ENCODE measurements around the gene STING1.
A peak's percentile ranks its signal among the peaks of the same experiment; 100 is the strongest.
"Not testable (repeated sequence)": the region's sequence is repeated elsewhere in the genome, so short reads cannot be mapped to it uniquely, and the experiment has no call there.

Gene STING1

DNA sequence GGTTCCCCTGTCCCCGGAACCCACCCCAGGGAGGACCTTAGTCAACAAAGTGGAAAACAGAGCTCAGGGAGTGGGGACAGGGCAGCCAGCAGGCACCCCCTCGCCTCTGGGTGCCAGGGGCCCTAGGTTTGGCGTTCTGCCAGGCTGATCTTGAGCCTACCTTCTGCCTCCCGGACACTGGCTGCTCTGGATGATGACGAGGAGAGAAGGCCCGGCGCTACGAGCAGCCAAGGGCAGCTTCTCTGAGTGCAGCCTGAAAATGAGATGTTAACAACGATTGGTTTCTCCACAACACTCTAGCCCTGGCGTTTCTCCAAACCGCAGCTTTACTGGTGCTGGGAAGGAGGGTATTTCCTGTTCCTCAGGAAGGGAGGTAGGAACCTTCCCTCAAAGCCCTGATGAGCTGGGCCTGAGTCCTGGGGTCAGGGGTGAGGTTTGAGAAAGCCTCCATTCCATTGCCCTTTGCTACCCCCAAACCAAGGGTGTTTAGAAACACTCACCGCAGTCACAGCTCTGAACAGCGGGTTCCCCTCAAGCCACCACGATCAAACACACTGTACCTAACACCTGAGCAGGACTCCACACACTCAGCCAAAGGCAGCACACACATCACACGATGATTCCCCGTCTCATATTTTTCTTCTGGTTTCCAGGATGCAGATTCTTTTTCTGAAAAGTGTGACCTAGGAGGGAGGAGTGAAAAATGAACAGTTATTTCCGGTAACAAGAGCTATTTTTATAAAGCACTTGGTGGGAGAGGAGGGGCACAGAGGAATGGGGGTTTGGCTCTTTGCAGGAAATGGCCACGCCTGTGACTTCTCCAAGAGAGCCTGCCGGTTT, at the start of gene STING1:
Gene STING1, minus strand, starts transcription at position 709 of the 840 bp plus-strand sequence. CDS start 1,054 bp downstream, outside the sequence.
- peak within 1 kb of the TSS; percentile 58 to 81 for H3K9ac ChIP-seq (ENCODE audit: low read length in 2 of 2)
- H3K4me3 ChIP-seq (ENCODE audit: low read length in 2 of 2) = peak within 1 kb of the TSS; percentile 38 to 76
- H3K27ac ChIP-seq (ENCODE audit: low read length) = peak within 1 kb of the TSS; percentile 80
- no peaks in the 10 kb centered on the region for H3K9me3 ChIP-seq (ENCODE audit: control insufficient read depth in 2 of 2, low read length in 2 of 2)
- H3K4me1 ChIP-seq (ENCODE audit: control insufficient read depth, insufficient read depth, low read length) = peaks cover 21% of the 10 kb centered on the region
- H3K27me3 ChIP-seq (ENCODE audit: control insufficient read depth in 1 of 2, insufficient read depth in 2 of 2, low read length in 2 of 2) = no peaks in the 10 kb centered on the region
- H3K36me3 ChIP-seq (ENCODE audit: control insufficient read depth in 2 of 2, insufficient read depth in 2 of 2, low read length in 2 of 2) = no peaks in the 10 kb centered on the region

DNA sequence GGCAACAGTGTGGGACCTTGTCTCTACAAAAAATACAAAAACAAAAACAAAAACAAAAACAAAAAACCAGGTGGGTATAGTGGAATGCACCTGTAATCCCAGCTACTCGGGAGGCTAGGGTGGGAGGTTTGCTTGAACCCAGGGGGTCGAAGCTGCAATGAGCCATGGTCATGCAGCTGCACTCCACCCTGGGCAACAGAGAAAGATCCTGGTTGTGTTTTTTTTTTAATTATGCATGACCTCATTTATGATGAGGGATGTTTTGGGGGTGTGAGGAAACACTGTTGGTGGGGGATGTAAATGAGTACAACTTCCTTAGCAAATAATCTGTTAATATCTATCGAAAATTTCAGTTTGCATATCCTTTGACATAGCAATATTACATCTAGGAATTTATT, 49.2 kb upstream of the STING1 start:
- H3K9me3 ChIP-seq (ENCODE audit: control insufficient read depth in 2 of 2, low read length in 2 of 2) = no peaks in the 10 kb centered on the region
- H3K36me3 ChIP-seq (ENCODE audit: control insufficient read depth in 2 of 2, insufficient read depth in 2 of 2, low read length in 2 of 2) = no peaks in the 10 kb centered on the region
- no peak overlapping the region for H3K9ac ChIP-seq (ENCODE audit: low read length in 2 of 2)
- no peaks in the 10 kb centered on the region for H3K27me3 ChIP-seq (ENCODE audit: control insufficient read depth in 1 of 2, insufficient read depth in 2 of 2, low read length in 2 of 2)
- no peak overlapping the region for H3K27ac ChIP-seq (ENCODE audit: low read length)
- H3K4me3 ChIP-seq (ENCODE audit: low read length in 2 of 2) = no peak overlapping the region
- H3K4me1 ChIP-seq (ENCODE audit: control insufficient read depth, insufficient read depth, low read length) = no peaks in the 10 kb centered on the region

DNA sequence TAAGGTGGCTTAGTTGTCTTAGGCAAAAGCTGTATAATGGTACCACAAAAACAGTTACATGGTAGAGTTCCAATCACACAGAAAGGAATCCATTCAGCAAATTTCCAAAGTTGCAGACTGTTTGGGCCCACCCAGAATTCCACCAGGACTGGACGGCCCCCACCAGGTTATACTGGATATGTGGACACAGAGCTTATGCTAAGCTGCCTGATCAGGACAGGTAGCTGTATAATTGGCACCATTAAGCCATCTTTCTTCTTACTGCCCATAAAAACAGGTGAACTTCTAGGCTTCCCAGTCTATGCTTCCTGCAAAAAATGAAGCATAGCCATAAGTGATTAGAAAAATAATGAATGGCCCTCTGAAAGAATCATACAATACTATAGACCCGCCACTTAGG, 47.5 kb upstream of the STING1 start:
- H3K9me3 ChIP-seq (ENCODE audit: control insufficient read depth in 2 of 2, low read length in 2 of 2); H3K4me1 ChIP-seq (ENCODE audit: control insufficient read depth, insufficient read depth, low read length); H3K9ac ChIP-seq (ENCODE audit: low read length in 2 of 2); H3K4me3 ChIP-seq (ENCODE audit: low read length in 2 of 2); H3K27me3 ChIP-seq (ENCODE audit: control insufficient read depth in 1 of 2, insufficient read depth in 2 of 2, low read length in 2 of 2); H3K27ac ChIP-seq (ENCODE audit: low read length); H3K36me3 ChIP-seq (ENCODE audit: control insufficient read depth in 2 of 2, insufficient read depth in 2 of 2, low read length in 2 of 2): not testable (repeated sequence)

DNA sequence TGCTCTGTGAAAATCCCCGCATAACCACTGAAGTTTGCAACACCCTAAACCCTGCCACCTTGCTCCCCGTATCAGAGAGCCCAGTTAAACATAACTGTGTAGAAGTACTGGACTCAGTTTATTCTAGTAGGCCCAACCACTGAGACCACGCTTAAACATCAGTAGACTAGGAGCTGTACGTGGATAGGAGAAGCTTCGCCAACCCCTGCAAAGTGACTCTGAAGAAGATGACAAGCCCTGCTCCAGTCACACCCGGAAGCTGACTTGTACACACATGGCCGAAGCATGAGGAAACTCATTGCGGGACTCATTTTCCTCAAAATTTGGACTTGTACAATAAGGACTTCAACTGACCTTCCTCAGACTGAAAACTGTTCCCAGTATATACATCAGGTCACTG, 46.1 kb upstream of the STING1 start:
- H3K9ac ChIP-seq (ENCODE audit: low read length in 2 of 2); H3K4me3 ChIP-seq (ENCODE audit: low read length in 2 of 2); H3K27ac ChIP-seq (ENCODE audit: low read length); H3K27me3 ChIP-seq (ENCODE audit: control insufficient read depth in 1 of 2, insufficient read depth in 2 of 2, low read length in 2 of 2); H3K4me1 ChIP-seq (ENCODE audit: control insufficient read depth, insufficient read depth, low read length); H3K36me3 ChIP-seq (ENCODE audit: control insufficient read depth in 2 of 2, insufficient read depth in 2 of 2, low read length in 2 of 2); H3K9me3 ChIP-seq (ENCODE audit: control insufficient read depth in 2 of 2, low read length in 2 of 2): not testable (repeated sequence)

DNA sequence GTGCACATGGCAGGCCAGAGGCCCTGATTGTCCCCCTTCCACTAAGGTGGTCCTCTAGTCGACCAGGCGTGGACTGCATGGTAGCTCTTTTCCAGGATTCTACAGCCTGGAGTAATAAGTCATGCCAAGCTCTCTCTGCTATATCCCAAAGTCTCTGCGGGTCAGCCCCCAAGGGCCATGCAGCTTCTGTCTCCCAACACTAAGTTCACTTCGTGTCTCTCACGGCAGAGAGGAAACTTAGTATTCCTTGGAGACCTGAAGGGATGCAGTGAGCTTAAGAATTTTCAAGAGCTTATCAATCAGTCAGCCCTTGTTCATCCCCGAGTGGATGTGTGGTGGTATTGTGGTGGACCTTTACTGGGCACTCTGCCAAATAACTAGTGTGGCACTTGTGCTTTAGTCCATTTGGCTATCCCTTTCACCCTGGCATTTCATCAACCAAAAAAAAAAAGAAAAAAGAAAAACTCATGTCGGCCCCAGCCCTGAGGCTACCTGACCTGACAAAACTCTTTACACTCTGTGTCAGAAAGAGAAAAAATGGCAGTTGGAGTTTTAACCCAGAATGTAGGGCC, 45.4 kb upstream of the STING1 start:
- not testable (repeated sequence) for H3K4me1 ChIP-seq (ENCODE audit: control insufficient read depth, insufficient read depth, low read length); H3K9me3 ChIP-seq (ENCODE audit: control insufficient read depth in 2 of 2, low read length in 2 of 2); H3K4me3 ChIP-seq (ENCODE audit: low read length in 2 of 2); H3K27me3 ChIP-seq (ENCODE audit: control insufficient read depth in 1 of 2, insufficient read depth in 2 of 2, low read length in 2 of 2); H3K9ac ChIP-seq (ENCODE audit: low read length in 2 of 2); H3K36me3 ChIP-seq (ENCODE audit: control insufficient read depth in 2 of 2, insufficient read depth in 2 of 2, low read length in 2 of 2); H3K27ac ChIP-seq (ENCODE audit: low read length)

DNA sequence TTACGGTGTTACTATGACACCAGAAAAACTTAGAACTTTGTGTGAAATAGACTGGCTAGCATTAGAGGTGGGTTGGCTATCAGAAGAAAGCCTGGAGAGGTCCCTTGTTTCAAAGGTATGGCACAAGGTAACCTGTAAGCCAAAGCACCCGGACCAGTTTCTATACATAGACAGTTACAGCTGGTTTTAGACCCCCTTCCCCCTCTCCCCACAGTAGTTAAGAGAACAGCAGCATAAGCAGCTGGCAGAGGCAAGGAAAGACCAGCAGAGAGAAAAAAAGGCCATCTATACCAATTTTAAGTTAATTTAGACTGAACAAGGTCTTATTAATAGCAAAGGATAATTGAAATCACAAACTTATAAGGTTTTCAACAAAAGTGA, 44.5 kb upstream of the STING1 start:
- H3K27ac ChIP-seq (ENCODE audit: low read length); H3K4me1 ChIP-seq (ENCODE audit: control insufficient read depth, insufficient read depth, low read length); H3K36me3 ChIP-seq (ENCODE audit: control insufficient read depth in 2 of 2, insufficient read depth in 2 of 2, low read length in 2 of 2); H3K9me3 ChIP-seq (ENCODE audit: control insufficient read depth in 2 of 2, low read length in 2 of 2); H3K27me3 ChIP-seq (ENCODE audit: control insufficient read depth in 1 of 2, insufficient read depth in 2 of 2, low read length in 2 of 2); H3K4me3 ChIP-seq (ENCODE audit: low read length in 2 of 2); H3K9ac ChIP-seq (ENCODE audit: low read length in 2 of 2): not testable (repeated sequence)

DNA sequence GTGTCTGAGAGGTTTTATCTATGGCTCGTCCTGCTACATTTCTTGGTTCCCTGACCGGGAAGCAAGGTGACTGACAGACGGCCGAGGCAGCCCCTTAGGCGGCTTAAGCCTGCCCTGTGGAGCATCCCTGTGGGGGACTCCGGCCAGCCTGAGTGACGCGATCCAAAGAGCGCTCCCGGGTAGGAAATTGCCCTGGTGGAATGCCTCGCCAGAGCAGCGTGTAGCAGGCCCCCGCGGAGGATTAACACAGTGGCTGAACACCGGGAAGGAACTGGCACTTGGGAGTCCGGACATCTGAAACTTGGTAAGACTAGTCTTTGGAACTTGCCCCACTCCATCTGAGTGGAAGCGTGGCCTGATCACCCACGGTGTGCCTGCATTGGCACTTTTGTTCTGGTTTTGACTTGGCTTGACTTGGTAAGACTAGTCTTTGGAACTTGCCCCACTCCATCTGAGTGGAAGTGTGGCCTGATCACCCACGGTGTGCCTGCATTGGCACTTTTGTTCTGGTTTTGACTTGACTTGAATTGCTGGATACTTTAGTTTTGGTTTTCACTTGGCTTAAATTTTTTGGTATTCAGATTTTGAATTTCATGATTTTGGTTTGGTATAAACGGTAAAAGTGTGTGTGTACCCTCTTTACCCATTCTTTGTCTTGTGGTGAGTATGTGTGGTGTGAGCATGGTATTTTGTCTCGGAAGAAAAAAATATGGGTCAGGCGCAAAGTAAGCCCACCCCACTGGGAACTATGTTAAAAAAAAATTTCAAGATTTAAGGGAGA, 43.9 kb upstream of the STING1 start:
- H3K36me3 ChIP-seq (ENCODE audit: control insufficient read depth in 2 of 2, insufficient read depth in 2 of 2, low read length in 2 of 2); H3K4me1 ChIP-seq (ENCODE audit: control insufficient read depth, insufficient read depth, low read length); H3K9ac ChIP-seq (ENCODE audit: low read length in 2 of 2); H3K9me3 ChIP-seq (ENCODE audit: control insufficient read depth in 2 of 2, low read length in 2 of 2); H3K27ac ChIP-seq (ENCODE audit: low read length); H3K4me3 ChIP-seq (ENCODE audit: low read length in 2 of 2); H3K27me3 ChIP-seq (ENCODE audit: control insufficient read depth in 1 of 2, insufficient read depth in 2 of 2, low read length in 2 of 2): not testable (repeated sequence)

DNA sequence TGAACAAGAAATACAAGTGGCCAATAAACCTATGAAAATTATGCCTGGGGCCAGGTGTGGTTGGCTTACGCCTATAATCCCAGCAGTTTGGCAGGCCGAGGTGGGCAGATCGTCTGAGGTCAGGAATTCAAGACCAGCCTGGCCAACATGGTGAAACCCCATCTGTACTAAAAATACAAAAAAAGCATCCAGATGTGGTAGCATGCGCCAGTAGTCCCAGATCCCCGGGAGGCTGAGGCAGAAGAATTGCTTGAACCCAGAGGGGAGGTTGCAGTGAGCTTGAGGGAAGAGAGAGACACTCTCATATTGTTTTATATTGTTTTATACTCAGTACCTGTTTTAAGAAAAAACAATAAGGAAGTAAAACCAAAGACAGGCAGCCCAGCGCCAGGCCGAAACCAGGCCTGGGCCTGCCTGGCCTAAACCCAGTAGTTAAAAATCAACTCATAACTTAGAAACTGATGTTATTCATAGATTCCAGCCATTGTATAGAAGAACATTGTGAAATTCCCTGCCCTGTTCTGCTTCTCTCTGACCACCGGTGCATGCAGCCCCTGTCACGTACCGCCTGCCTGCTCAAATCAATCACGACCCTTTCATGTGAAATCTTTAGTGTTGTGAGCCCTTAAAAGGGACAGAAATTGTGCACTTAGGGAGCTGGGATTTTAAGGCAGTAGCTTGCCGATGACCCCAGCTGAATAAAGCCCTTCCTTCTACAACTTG, 43.2 kb upstream of the STING1 start:
- H3K4me1 ChIP-seq (ENCODE audit: control insufficient read depth, insufficient read depth, low read length); H3K36me3 ChIP-seq (ENCODE audit: control insufficient read depth in 2 of 2, insufficient read depth in 2 of 2, low read length in 2 of 2); H3K9ac ChIP-seq (ENCODE audit: low read length in 2 of 2); H3K27ac ChIP-seq (ENCODE audit: low read length); H3K9me3 ChIP-seq (ENCODE audit: control insufficient read depth in 2 of 2, low read length in 2 of 2); H3K4me3 ChIP-seq (ENCODE audit: low read length in 2 of 2); H3K27me3 ChIP-seq (ENCODE audit: control insufficient read depth in 1 of 2, insufficient read depth in 2 of 2, low read length in 2 of 2): not testable (repeated sequence)

DNA sequence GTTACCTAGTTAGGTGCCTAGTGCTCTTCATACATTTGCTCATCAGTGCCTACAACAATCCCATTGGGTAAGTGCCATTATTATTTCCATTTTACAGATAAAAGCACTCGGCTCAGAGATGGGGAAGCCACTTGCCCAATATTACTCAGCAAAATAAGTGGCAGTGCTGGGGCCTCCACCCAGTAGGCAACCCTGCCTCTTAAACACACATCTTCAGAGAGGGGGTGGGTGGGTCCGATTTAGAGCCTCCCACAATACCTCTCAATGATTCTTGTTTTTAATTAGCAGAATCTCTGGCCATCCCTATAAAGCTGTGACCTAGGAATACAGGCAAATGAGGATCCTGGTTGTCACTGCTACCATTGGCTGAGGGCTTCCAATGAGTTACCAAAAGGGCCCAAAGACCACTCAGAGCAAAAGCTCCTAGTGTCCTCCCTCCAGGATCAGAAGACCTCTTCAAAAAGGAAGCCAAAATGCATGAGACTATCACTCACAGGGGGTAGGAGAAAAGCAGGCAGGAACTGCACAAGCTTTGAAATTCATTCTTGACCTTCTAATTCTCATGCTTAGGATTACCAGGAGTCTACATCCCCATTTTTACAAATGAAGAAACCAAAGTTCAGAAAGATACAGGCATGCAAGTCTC, 42.5 kb upstream of the STING1 start:
- H3K27me3 ChIP-seq (ENCODE audit: control insufficient read depth in 1 of 2, insufficient read depth in 2 of 2, low read length in 2 of 2) = no peaks in the 10 kb centered on the region
- H3K27ac ChIP-seq (ENCODE audit: low read length) = no peak overlapping the region
- H3K9ac ChIP-seq (ENCODE audit: low read length in 2 of 2) = no peak overlapping the region
- H3K4me3 ChIP-seq (ENCODE audit: low read length in 2 of 2) = no peak overlapping the region
- H3K36me3 ChIP-seq (ENCODE audit: control insufficient read depth in 2 of 2, insufficient read depth in 2 of 2, low read length in 2 of 2) = no peaks in the 10 kb centered on the region
- no peaks in the 10 kb centered on the region for H3K4me1 ChIP-seq (ENCODE audit: control insufficient read depth, insufficient read depth, low read length)
- no peaks in the 10 kb centered on the region for H3K9me3 ChIP-seq (ENCODE audit: control insufficient read depth in 2 of 2, low read length in 2 of 2)

DNA sequence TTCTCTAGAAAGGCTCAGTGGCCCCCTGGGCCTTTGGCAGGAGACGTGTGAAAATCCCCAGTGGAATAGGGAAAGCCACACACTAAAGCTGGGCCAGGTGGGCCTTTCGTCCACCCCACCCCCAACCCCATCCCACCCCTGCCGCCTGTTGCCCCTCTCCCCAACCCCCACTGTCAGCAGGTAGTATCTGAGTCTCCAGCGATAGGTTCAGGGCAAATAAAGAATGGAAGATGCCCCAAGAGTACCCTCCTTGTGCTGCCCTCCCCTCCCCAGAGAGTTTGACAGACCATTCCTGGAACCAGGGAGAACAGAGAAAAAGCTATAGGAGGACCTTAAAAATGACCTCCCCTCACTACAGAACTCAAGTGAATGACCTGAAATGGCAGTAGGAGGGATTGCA, 41.9 kb upstream of the STING1 start:
- H3K27me3 ChIP-seq (ENCODE audit: control insufficient read depth in 1 of 2, insufficient read depth in 2 of 2, low read length in 2 of 2) = no peaks in the 10 kb centered on the region
- H3K4me3 ChIP-seq (ENCODE audit: low read length in 2 of 2) = no peak overlapping the region
- no peaks in the 10 kb centered on the region for H3K4me1 ChIP-seq (ENCODE audit: control insufficient read depth, insufficient read depth, low read length)
- no peaks in the 10 kb centered on the region for H3K9me3 ChIP-seq (ENCODE audit: control insufficient read depth in 2 of 2, low read length in 2 of 2)
- no peak overlapping the region for H3K9ac ChIP-seq (ENCODE audit: low read length in 2 of 2)
- H3K27ac ChIP-seq (ENCODE audit: low read length) = no peak overlapping the region
- H3K36me3 ChIP-seq (ENCODE audit: control insufficient read depth in 2 of 2, insufficient read depth in 2 of 2, low read length in 2 of 2) = no peaks in the 10 kb centered on the region

Data from stomach smooth muscle (tissue), 2 donors.